Measurements from ENCODE around the gene SGIP1. TPM values are rescaled to one million over a fixed set of nuclear protein-coding genes. Genes with fewer than 3 reads are reported as not detected.

SGIP1 gene
- total and polyA plus RNA-seq, 2 experiments from 2014 or later: 3.1 to 20.2 TPM

- no peak for TF ChIP-seq EZH2 (IDR thresholded peaks at IDR 0.05; ENCODE audit: borderline replicate concordance)
- H3K4me2 ChIP-seq: no peak overlapping the region
Measured at GRCh38 chr1:66559517-66559916, 25.6 kb downstream of the SGIP1 start.

GRCh38 chr1:66562561-66562960 is 28.6 kb downstream of the SGIP1 start:
- Histone ChIP-seq H3K4me2 (no peak overlapping the region), H3K9me2 (replicated peaks; ENCODE audit: insufficient read depth) (no peaks in the 10 kb centered on the region), H4K20me1 (ENCODE audit: insufficient read depth, poor library complexity, severe bottlenecking) (no peaks in the 10 kb centered on the region), H3K4me3 (no peak overlapping the region), H3K27me3 (no peaks in the 10 kb centered on the region), H3K27ac (peak overlapping the region; percentile 74), H3K79me2 (no peaks in the 10 kb centered on the region), H3K36me3 (replicated peaks; ENCODE audit: insufficient read depth, low read depth) (no peaks in the 10 kb centered on the region), H3K9me3 (ENCODE audit: low read depth) (no peaks in the 10 kb centered on the region), H3K4me1 (ENCODE audit: insufficient read depth) (peaks cover 5% of the 10 kb centered on the region), H2AFZ (no peak overlapping the region)
- 79% methylated on average over 3 of the region's 3 CpGs for WGBS (ENCODE audit: low lambda C conversion rate, missing lambda C conversion rate)
- DNase-seq (ENCODE audit: low spot score): no peak
- TF ChIP-seq EZH2 (IDR thresholded peaks at IDR 0.05; ENCODE audit: borderline replicate concordance) (no peak), EZH2phosphoT487 (IDR thresholded peaks at IDR 0.05; ENCODE audit: low read depth, severe bottlenecking, unreplicated experiment) (no peak), CTCF (IDR thresholded peaks at IDR 0.05; ENCODE audit: poor library complexity) (no peak)

More at GRCh38 chr1:66559517-66559916, 25.6 kb downstream of the SGIP1 start:
- H3K36me3 ChIP-seq (replicated peaks; ENCODE audit: insufficient read depth, low read depth): no peaks in the 10 kb centered on the region
- no peaks in the 10 kb centered on the region for H3K9me3 ChIP-seq (ENCODE audit: low read depth)
- no peaks in the 10 kb centered on the region for H3K9me2 ChIP-seq (replicated peaks; ENCODE audit: insufficient read depth)
- no peaks in the 10 kb centered on the region for H3K27me3 ChIP-seq
- no peak overlapping the region for H2AFZ ChIP-seq
- no peaks in the 10 kb centered on the region for H4K20me1 ChIP-seq (ENCODE audit: insufficient read depth, poor library complexity, severe bottlenecking)
- H3K4me1 ChIP-seq (ENCODE audit: insufficient read depth): peaks cover 5% of the 10 kb centered on the region
- 66% methylated on average over 4 of the region's 4 CpGs for WGBS (ENCODE audit: low lambda C conversion rate, missing lambda C conversion rate)
- no peak overlapping the region for H3K27ac ChIP-seq
- no peaks in the 10 kb centered on the region for H3K79me2 ChIP-seq
- H3K4me3 ChIP-seq: no peak overlapping the region
- DNase-seq (ENCODE audit: low spot score): no peak

- H3K4me3 ChIP-seq: no peak overlapping the region
- WGBS (ENCODE audit: low lambda C conversion rate, missing lambda C conversion rate): 35% methylated on average over 6 of the region's 6 CpGs
- H3K4me2 ChIP-seq: peak overlapping the region; percentile 54
- peak overlapping the region; percentile 74 for H3K27ac ChIP-seq
- H3K36me3 ChIP-seq (replicated peaks; ENCODE audit: insufficient read depth, low read depth): no peaks in the 10 kb centered on the region
- no peaks in the 10 kb centered on the region for H3K9me3 ChIP-seq (ENCODE audit: low read depth)
- H2AFZ ChIP-seq: no peak overlapping the region
- H3K27me3 ChIP-seq: no peaks in the 10 kb centered on the region
- peak; percentile 57 for DNase-seq (ENCODE audit: low spot score)
- no peaks in the 10 kb centered on the region for H3K9me2 ChIP-seq (replicated peaks; ENCODE audit: insufficient read depth)
- peaks cover 5% of the 10 kb centered on the region for H3K4me1 ChIP-seq (ENCODE audit: insufficient read depth)
- no peaks in the 10 kb centered on the region for H4K20me1 ChIP-seq (ENCODE audit: insufficient read depth, poor library complexity, severe bottlenecking)
- TF ChIP-seq EZH2 (IDR thresholded peaks at IDR 0.05; ENCODE audit: borderline replicate concordance) (no peak), EZH2phosphoT487 (IDR thresholded peaks at IDR 0.05; ENCODE audit: low read depth, severe bottlenecking, unreplicated experiment) (no peak), CTCF (IDR thresholded peaks at IDR 0.05; ENCODE audit: poor library complexity) (no peak)
- H3K79me2 ChIP-seq: no peaks in the 10 kb centered on the region
Measured at GRCh38 chr1:66563094-66563800, 29.3 kb downstream of the SGIP1 start.

- no peaks in the 10 kb centered on the region for H3K79me2 ChIP-seq
Measured at GRCh38 chr1:66563941-66564630, 30.1 kb downstream of the SGIP1 start.

More at GRCh38 chr1:66563941-66564630, 30.1 kb downstream of the SGIP1 start:
- Histone ChIP-seq H3K27ac (peak overlapping the region; percentile 74), H3K36me3 (replicated peaks; ENCODE audit: insufficient read depth, low read depth) (no peaks in the 10 kb centered on the region), H3K9me2 (replicated peaks; ENCODE audit: insufficient read depth) (no peaks in the 10 kb centered on the region), H2AFZ (no peak overlapping the region), H3K4me1 (ENCODE audit: insufficient read depth) (peaks cover 5% of the 10 kb centered on the region), H3K27me3 (no peaks in the 10 kb centered on the region), H3K9me3 (ENCODE audit: low read depth) (no peaks in the 10 kb centered on the region), H3K4me2 (peak overlapping the region; percentile 54), H3K4me3 (no peak overlapping the region), H4K20me1 (ENCODE audit: insufficient read depth, poor library complexity, severe bottlenecking) (no peaks in the 10 kb centered on the region)
- WGBS (ENCODE audit: low lambda C conversion rate, missing lambda C conversion rate): 61% methylated on average over 5 of the region's 5 CpGs
- no peak for TF ChIP-seq EZH2 (IDR thresholded peaks at IDR 0.05; ENCODE audit: borderline replicate concordance)
- no peak for TF ChIP-seq EZH2phosphoT487 (IDR thresholded peaks at IDR 0.05; ENCODE audit: low read depth, severe bottlenecking, unreplicated experiment)
- TF ChIP-seq CTCF (IDR thresholded peaks at IDR 0.05; ENCODE audit: poor library complexity): no peak
- DNase-seq (ENCODE audit: low spot score): no peak

All from hepatocyte (in vitro differentiated cells).